Left ventricle myocardium inferior (tissue), 1 donor: Measurements from ENCODE around the gene ARHGEF4. TPM values are rescaled to one million over a fixed set of nuclear protein-coding genes. Genes with fewer than 3 reads are reported as not detected.

ENCODE experiments used
- DNase-seq: peaks from one replicate; pipeline ENCODE4 v3.0.0-alpha.2; 2020
- H3K27ac ChIP-seq: fragments of 200-600 bp; replicated peaks from 2 replicates; pipeline ENCODE4 v1.8.0; 2021
- H3K27me3 ChIP-seq: fragments of 200-600 bp; 2 replicates; pipeline ENCODE4 v1.8.0; 2021; ENCODE audit warnings: low read depth
- H3K36me3 ChIP-seq: fragments of 200-600 bp; 2 replicates; pipeline ENCODE4 v1.8.0; 2021
- H3K4me1 ChIP-seq: fragments of 200-600 bp; 2 replicates; pipeline ENCODE4 v1.8.0; 2021
- H3K4me3 ChIP-seq: fragments of 200-600 bp; 2 replicates; pipeline ENCODE4 v1.8.0; 2021; ENCODE audit warnings: mild to moderate bottlenecking, moderate library complexity
- H3K9me3 ChIP-seq: fragments of 200-600 bp; replicated peaks from 2 replicates; pipeline ENCODE4 v1.8.0; 2021
- CTCF ChIP-seq: fragments of 200-600 bp; IDR thresholded peaks from 2 replicates; pipeline ENCODE4 v1.8.0; 2021; ENCODE audit warnings: antibody characterized with exemption, mild to moderate bottlenecking, borderline replicate concordance
- intact Hi-C: fragments of 100-400 bp; cut with micrococcal nuclease; formaldehyde crosslinking; loops from one replicate; pipeline ENCODE4 v1.11.0; 2022
- total RNA-seq: library from RNA; stranded (reverse); fragmentation: NEBNext Ultra II Directional; extraction: Animal tissue kit (Norgen Biotek cat#: 25700); gene quantifications from one replicate; pipeline ENCODE4 v1.2.1, GENCODE V29; 2021
- donor health status: DM: no; HTN: yes; CAD: no; lungs with severe emphysema.

ARHGEF4 gene
- total RNA-seq, 1 donor from 2014 or later = 5.3 TPM

GRCh38 chr2:131015764-131016163 lies 179.1 kb downstream of the ARHGEF4 start:
- no peak for DNase-seq
- Histone ChIP-seq H3K36me3 (no peaks in the 10 kb centered on the region), H3K27me3 (peaks cover 63% of the 10 kb centered on the region), H3K9me3 (no peaks in the 10 kb centered on the region), H3K4me1 (no peaks in the 10 kb centered on the region), H3K27ac (no peak overlapping the region), H3K4me3 (no peak overlapping the region)
- no peak for TF ChIP-seq CTCF
- intact Hi-C loops = no loop called here

GRCh38 chr2:131016826-131017741 lies 180.4 kb downstream of the ARHGEF4 start:
- TF ChIP-seq CTCF = no peak
- no peak for DNase-seq
- Histone ChIP-seq H3K27ac (no peak overlapping the region), H3K4me3 (no peak overlapping the region), H3K27me3 (peaks cover 57% of the 10 kb centered on the region), H3K4me1 (no peaks in the 10 kb centered on the region), H3K36me3 (no peaks in the 10 kb centered on the region), H3K9me3 (no peaks in the 10 kb centered on the region)
- intact Hi-C loops = no loop called here

GRCh38 chr2:131022731-131023130 lies 186.0 kb downstream of the ARHGEF4 start:
- Histone ChIP-seq H3K36me3 (no peaks in the 10 kb centered on the region), H3K4me3 (no peak overlapping the region), H3K4me1 (no peaks in the 10 kb centered on the region), H3K27ac (no peak overlapping the region), H3K27me3 (peaks cover 55% of the 10 kb centered on the region), H3K9me3 (peaks cover 3% of the 10 kb centered on the region)
- TF ChIP-seq CTCF = no peak
- intact Hi-C loops = no loop called here
- no peak for DNase-seq

- H3K4me1 ChIP-seq = no peaks in the 10 kb centered on the region
- no peak for TF ChIP-seq CTCF
- intact Hi-C loops = no loop called here
- no peak overlapping the region for H3K4me3 ChIP-seq
- H3K36me3 ChIP-seq = no peaks in the 10 kb centered on the region
- no peak for DNase-seq
- no peak overlapping the region for H3K27ac ChIP-seq
- peaks cover 5% of the 10 kb centered on the region for H3K9me3 ChIP-seq
- peaks cover 50% of the 10 kb centered on the region for H3K27me3 ChIP-seq
Measured at GRCh38 chr2:131023758-131024157, 187.0 kb downstream of the ARHGEF4 start.

- intact Hi-C loops = no loop called here
- TF ChIP-seq CTCF = no peak
- H3K27ac ChIP-seq = no peak overlapping the region
- DNase-seq = no peak
- no peak overlapping the region for H3K4me3 ChIP-seq
- H3K4me1 ChIP-seq = no peaks in the 10 kb centered on the region
- H3K27me3 ChIP-seq = peaks cover 39% of the 10 kb centered on the region
- no peaks in the 10 kb centered on the region for H3K36me3 ChIP-seq
- peaks cover 5% of the 10 kb centered on the region for H3K9me3 ChIP-seq
Measured at GRCh38 chr2:131026919-131027318, 190.2 kb downstream of the ARHGEF4 start.
